GM19395 (cell line): ENCODE data around the gene NOP9.

ENCODE experiments used
- ATAC-seq: cut with Tn5 transposase; IDR thresholded peaks from one replicate; pipeline ENCODE4 v1.9.1; 2021; ENCODE audit warnings: mild to moderate bottlenecking, moderate library complexity; ENCODE audit not compliant: unreplicated experiment

The NOP9 gene

DNA sequence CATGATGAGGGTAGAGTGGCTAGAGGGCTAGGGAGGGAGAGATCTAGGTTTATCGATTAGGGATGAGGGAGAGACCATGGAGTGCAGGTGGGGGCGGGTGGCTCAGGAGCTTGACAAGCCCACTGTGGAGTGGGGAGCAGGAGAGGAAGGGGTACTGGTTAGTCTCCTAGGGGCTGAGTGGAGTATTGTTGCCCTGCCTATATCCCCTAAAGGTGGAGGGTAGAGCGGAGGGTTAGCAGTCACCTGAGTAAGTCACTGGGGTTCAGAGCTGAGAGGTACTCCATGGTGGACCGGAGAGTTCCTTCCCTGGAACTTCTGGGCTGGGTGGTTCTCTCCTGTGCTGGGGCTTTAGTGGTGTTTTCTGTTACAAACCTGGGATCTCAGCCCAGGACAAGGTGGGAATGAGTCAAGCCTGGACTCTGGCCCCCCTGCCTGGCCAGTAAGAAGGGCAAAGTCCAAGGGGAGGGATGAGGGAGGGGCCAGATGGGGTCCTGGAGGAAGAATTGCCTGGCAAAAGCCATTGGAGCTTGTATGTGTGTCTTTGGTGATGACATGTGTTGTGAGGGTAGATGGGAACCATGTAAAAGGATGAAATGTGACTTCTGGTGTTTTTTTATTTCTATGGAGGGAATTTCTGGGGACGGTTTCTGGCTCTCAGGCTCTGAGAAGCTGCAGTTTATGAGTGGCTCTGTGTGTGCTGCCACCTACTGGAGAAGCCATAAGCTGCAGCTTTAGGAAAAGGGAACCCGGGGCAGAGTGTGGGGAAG, 8.1 kb downstream of the NOP9 start, which contains the start of gene CIDEB:
Gene CIDEB, minus strand, starts transcription at position 403 of the 767 bp plus-strand sequence. Its CDS starts 119 bp downstream, at position 284.
- peak; percentile 34 for ATAC-seq

DNA sequence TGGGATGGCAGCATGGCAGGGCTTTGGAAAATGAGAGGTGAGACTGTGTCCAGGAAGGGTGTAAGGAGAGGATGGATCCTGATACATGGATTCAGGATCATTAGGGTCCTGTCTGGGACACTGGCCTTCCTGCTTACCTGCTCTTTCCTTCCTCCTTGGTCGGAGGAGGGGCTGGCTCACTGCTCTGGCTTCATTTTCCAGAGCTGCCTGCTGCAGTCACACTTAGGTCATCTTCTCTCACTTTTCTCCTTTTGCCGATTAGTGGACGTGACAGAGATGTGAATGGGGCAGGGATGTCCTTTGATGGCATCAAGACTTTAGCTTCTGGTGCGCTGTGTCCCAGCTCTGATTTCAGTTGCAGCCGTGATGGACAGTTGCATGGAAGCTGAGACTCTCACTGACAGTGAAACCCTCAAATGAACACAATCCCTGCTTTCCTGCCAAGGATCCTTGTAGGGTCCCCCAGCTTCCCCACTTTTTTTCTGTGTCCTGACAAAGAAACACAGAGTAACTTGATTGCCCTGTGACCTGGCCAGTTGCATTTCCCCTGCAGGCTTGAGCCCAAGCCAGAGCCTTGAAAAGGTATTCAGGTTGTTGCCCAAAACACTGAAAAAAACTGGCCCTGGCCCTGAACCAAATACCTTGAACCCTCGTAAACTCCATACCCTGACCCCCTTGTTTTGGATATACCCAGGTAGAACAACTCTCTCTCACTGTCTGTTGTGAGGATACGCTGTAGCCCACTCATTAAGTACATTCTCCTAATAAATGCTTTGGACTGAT, 8.9 kb downstream of the NOP9 start:
- ATAC-seq = no peak

DNA sequence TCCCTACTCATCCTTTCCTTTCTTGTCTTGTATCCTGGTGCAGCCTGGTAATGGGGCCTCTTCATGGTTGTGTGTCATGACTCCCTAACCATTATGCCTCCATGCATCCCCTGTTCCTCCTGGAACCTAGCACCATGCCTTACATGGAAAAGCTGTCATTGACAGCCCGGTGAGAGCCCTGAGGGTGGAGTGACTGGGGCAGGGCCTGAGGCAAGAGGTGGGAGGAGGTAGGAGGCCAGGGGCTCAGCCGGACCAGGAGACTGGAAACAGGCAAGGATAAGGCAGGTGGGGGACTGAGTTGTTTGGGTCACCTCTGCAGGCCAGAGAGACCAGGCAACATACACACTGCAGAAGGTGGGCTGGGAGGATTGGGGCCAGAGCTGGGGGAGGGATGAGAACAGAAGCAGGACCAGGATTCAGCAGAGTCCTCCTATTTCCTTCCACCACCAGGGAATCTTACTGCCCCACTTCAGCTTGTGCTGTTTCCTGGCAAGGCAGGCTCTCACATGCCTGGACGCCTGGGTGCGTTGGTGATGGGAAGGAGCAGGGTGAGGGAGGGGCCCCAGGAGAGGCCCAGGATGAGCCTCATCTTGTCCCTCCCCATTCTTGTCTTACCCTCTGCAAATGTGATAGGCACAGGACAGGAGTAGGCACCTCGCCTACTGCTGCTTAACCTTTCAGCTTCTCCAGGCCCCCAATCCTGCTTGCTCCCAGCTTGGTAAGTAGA, 10.1 kb downstream of the NOP9 start, which contains the start of gene LTB4R2:
Gene LTB4R2, plus strand, starts transcription at position 603 of the 727 bp plus-strand sequence. CDS start 525 bp downstream, outside the sequence.
- ATAC-seq = no peak

DNA sequence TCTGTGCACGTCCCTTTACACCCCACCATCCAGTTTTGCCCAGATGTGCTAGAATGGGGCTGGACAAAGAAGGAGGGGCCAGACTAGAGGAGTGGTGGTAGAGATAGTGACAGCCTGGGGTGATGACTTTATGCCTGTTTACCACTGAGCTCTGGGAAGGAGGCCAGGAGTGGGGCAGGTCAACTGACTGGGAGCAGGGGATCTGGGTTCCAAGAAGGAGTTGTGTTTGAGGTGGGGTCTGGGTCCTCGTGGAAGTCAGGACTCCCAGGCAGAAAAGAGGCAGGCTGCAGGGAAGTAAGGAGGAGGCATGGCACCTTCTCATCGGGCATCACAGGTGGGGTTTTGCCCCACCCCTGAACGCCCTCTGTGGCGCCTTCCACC, 10.6 kb downstream of the NOP9 start:
- no peak for ATAC-seq

DNA sequence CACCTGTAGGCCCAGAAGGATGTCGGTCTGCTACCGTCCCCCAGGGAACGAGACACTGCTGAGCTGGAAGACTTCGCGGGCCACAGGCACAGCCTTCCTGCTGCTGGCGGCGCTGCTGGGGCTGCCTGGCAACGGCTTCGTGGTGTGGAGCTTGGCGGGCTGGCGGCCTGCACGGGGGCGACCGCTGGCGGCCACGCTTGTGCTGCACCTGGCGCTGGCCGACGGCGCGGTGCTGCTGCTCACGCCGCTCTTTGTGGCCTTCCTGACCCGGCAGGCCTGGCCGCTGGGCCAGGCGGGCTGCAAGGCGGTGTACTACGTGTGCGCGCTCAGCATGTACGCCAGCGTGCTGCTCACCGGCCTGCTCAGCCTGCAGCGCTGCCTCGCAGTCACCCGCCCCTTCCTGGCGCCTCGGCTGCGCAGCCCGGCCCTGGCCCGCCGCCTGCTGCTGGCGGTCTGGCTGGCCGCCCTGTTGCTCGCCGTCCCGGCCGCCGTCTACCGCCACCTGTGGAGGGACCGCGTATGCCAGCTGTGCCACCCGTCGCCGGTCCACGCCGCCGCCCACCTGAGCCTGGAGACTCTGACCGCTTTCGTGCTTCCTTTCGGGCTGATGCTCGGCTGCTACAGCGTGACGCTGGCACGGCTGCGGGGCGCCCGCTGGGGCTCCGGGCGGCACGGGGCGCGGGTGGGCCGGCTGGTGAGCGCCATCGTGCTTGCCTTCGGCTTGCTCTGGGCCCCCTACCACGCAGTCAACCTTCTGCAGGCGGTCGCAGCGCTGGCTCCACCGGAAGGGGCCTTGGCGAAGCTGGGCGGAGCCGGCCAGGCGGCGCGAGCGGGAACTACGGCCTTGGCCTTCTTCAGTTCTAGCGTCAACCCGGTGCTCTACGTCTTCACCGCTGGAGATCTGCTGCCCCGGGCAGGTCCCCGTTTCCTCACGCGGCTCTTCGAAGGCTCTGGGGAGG, 11.3 kb downstream of the NOP9 start, which contains the start of gene LTB4R:
Gene LTB4R, plus strand, starts transcription at position 857 of the 959 bp plus-strand sequence. CDS start 4,150 bp downstream, outside the sequence.
- ATAC-seq = peak; percentile 56

DNA sequence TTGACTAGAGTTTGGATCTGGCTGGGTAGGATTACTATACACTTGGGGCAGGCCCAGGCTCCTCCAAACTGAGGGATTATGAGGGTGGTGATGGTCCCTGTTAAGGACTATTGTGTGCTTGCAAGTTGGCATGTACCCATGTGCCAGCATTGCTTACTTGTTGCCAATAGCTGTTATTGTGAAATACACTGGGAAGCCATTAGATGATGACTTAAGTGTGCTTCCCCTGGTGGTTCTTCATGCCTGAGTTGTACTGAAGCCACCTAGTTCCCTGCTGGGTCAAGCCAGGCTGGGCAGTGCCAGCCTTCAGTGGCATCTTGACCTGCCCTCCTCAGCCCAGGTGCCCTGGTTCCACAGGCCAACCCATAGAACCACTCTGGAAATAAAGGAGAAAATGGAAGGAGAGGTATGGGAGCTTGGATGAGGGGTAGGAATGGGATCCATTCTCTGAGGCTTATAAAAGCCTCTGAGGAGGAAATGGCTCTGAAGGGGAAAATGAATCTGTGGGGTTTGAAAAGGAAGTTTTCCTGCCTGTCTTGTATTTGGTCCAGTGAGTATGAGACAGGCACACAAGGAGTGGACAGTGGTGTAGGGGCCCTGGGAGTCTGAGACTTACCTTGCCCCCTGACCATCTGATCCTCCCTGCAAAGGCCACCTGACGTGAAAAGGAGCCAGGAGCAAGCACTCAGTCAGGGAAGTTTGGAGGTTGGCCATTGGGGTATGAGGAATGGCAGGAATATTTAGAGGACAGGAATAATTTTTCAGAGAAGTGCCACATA, 12.4 kb downstream of the NOP9 start:
- ATAC-seq = no peak

DNA sequence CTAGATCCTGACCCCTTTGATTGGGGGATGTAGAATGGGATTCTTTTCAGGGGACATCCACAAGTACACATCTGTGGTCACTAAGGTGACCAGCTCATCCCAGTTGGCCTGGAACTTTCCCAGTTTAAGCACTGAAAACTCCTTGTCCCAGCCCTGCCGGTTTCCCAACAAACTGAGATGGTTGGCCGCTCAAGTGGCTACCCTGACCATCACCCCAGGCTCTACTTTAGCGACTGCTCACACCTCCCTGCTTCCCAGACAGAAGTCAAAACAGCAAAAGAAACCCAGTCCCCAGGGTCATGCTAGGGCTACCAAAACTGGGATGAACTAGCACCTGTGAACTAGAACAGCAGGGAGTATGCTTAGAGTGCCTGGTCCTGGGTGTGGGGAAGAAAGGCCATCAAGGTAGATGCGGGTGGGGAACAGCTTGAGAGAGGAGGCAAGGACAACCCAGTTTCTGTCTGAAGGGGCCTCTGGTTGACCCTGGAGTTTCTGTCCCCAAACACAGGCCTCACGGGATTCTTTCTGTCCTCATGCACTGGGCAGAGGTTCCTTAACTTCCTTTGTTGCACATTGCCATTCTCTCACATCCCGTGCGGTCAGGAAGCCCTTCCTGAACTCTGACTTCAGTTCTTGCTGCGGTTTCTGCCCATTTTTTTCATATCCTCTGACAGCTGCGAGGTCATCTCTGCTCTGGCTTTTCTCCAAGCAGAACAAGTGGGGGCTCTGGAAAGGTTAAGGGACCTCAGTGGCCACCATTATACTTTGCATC, 13.3 kb downstream of the NOP9 start:
- no peak for ATAC-seq

DNA sequence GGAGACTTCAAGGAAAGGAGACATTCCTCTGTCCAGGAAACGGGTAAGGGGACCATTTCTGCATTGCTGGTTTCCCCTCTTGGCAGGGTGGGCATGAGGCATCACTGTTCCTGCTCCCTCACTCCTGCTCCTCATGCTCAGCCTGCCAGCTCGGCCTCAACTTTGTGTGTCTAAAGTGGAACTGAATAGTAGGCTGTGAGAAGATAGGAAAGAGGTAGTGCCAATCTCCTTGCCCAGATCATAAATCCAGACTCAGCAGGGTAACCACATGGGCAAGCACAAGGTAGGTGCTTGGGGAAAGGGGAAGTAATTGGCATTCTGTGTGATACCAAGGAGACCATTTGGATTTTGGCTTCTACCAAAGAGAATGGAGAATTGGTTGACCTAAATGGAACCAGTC, 14.3 kb downstream of the NOP9 start:
- ATAC-seq = no peak

DNA sequence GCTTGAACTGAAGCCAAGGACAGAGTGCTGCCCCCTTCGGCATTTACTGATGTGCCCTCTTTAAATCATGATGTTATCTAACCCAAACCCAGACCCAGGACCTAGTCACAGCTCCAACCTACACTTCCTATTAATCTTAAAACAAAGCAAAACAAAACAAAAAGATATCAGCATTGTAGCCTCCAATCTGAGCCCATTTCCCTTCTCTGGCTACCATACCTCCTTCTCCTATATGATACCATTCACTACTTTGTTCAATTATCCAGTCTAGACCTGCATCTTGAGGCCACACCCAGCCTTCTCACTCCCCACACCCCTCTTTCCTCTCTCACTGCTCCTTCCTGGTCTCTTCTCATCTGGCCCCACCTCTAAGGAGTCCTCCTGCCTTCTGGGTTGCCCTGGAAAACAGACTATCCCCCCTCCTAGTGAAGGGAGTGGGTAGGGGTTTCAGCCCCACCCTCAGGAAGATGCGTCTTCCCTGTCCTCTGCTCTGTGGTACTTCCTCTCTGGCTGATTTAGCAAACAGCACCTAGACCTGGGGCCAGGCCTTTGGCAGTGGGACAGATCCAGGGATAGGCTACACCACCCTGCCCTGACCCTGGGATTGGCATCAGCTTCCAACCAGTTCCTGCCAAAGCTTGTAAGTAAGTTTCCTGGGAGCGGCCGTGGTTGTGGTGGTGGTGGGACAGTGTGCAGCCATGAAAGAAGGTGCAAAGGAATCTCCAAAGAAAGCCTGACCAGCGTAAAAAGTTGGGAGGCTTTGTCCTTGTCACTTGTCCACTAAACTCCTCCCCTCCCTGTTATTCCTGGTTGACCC, 14.9 kb downstream of the NOP9 start:
- ATAC-seq = no peak

DNA sequence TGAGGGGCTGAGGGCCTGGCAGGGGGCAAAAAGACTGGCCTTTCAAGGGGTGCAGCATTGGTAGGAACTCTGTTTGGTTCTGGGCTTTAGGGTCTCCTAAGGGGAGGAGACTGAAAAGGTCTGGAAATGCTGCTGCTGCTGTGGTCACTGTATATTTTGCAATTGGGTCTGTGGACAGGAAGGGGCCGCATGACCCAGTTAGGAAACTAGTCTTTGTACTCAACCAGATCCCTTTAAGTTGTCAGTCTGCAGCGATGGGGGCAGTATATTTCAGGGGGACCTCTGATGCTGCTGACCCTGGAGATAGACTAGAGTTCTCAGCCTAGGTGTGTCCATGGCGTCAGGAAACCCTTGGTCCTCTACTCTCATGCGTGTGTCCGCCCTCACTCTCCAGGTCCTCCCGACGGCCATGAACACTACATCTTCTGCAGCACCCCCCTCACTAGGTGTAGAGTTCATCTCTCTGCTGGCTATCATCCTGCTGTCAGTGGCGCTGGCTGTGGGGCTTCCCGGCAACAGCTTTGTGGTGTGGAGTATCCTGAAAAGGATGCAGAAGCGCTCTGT, 15.7 kb downstream of the NOP9 start:
- ATAC-seq = no peak

DNA sequence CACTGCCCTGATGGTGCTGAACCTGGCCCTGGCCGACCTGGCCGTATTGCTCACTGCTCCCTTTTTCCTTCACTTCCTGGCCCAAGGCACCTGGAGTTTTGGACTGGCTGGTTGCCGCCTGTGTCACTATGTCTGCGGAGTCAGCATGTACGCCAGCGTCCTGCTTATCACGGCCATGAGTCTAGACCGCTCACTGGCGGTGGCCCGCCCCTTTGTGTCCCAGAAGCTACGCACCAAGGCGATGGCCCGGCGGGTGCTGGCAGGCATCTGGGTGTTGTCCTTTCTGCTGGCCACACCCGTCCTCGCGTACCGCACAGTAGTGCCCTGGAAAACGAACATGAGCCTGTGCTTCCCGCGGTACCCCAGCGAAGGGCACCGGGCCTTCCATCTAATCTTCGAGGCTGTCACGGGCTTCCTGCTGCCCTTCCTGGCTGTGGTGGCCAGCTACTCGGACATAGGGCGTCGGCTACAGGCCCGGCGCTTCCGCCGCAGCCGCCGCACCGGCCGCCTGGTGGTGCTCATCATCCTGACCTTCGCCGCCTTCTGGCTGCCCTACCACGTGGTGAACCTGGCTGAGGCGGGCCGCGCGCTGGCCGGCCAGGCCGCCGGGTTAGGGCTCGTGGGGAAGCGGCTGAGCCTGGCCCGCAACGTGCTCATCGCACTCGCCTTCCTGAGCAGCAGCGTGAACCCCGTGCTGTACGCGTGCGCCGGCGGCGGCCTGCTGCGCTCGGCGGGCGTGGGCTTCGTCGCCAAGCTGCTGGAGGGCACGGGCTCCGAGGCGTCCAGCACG, 16.4 kb downstream of the NOP9 start:
- ATAC-seq = no peak

DNA sequence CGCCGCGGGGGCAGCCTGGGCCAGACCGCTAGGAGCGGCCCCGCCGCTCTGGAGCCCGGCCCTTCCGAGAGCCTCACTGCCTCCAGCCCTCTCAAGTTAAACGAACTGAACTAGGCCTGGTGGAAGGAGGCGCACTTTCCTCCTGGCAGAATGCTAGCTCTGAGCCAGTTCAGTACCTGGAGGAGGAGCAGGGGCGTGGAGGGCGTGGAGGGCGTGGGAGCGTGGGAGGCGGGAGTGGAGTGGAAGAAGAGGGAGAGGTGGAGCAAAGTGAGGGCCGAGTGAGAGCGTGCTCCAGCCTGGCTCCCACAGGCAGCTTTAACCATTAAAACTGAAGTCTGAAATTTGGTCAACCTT, 16.9 kb downstream of the NOP9 start:
- no peak for ATAC-seq

DNA sequence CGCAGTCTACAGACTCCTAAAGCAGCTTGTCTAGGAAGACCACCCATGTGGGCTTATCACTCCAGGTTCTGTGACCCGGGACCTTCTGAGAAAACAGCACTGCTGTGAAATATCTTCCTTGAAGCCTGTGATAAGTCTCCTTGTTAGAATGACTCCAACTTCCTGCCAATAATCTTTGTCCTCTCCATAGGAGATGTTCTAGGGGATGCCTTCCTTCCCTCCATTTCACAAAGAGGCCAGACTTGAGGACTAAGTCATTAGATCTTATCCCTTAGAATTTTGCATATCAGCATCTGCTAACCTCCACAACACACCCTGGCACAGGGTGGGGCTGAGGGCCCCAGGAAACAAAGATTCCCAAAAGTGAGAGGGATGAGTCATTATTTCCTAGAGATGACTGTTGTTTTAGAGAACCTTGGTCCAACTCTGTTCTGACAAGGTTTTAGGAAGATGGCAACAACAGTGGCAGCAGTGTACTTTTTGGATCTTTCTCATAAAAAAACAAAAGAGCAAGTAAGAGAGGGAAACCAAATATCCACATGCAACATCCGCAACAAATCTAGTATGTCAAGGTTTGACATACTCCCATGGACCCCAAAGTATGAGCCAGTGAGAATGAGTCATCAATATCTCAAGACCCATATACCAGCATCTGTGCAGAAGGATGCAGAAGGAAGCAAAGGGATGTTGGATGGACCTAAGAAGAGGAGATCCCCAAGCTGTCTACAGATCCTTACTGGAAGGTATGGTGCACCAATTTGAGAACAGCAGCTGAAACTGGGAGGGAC, 17.7 kb downstream of the NOP9 start:
- no peak for ATAC-seq

DNA sequence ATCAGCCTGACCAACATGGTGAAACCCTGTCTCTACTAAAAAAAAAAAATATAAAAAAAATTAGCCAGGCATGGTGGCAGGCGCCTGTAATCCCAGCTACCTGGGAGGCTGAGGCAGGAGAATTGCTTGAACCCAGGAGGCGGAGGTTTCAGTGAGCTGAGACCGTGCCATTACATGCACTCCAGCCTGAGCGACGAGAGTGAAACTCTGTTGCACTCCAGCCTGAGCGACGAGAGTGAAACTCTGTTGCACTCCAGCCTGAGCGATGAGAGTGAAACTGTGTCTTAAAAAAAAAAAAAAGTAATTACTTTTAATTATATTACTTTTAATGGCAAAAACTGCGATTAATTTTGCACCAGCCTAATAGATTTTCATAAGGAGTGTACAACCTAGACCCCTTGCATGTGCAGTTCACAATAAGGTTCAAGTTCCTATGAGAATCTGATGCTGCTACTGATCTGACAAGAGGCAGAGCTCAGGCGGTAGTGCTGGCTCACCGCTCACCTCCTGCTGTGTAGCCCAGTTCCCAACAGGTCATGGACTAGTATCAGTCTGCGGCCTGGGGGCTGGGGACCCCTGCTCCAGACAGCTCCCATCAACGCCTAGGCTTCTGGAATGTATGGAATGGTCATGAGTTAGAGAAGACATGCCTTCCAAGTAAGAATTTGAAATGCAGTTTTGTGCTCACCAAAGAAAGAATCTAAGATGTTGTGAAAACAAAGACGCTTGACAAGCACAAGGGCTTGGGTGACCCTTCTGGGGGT, 21.7 kb downstream of the NOP9 start:
- no peak for ATAC-seq

DNA sequence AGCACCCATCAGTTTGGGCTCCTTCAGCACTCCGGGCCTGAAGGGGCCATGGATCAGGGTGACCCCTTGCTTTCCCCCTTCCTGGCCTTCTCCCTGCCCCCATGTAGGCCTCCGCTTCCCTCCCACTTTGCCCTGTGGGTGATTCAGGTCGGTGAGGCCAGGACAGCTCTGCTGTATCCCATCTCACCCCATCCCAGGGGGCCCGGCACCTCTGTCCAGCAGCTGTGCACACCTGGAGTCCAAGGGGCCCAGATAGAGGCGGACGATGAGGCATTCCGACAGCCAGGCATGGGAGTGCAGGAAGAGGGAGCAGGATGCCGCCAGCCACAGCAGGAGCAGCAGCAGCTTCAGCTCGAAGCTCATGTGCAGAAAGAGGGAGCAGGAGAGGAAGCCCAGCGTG, 23.0 kb downstream of the NOP9 start:
- ATAC-seq = no peak
